Measurements from ENCODE around the gene GUCY2C.
A peak's percentile ranks its signal among the peaks of the same experiment; 100 is the strongest.

Gene GUCY2C

GRCh38 chr12:14567351-14568162 is 128.8 kb downstream of the GUCY2C start, which contains the start of gene PLBD1:
Gene PLBD1, minus strand, starts transcription at chr12:14567883. Its CDS starts 187 bp downstream, at chr12:14567696.
- peak; percentile 23 for DNase-seq

GRCh38 chr12:14564336-14564959 is 132.0 kb downstream of the GUCY2C start:
- DNase-seq: no peak

- no peak for DNase-seq
These were observed 133.4 kb downstream of the GUCY2C start for GRCh38 chr12:14563046-14563445.

Measured in fibroblast of skin of scalp (primary cell).